Endothelial cell (in vitro differentiated cells): ENCODE data around the gene FN3K. TPM values are rescaled to one million over a fixed set of nuclear protein-coding genes. Genes with fewer than 3 reads are reported as not detected.

Experiments used
- DNase-seq: peaks from one replicate; pipeline ENCODE4 v3.0.0; 2021; ENCODE audit warnings: low spot score
- H3K27ac Mint-ChIP-seq: one replicate; pipeline ENCODE4 v1.8.0; 2021; ENCODE audit warnings: mixed read lengths, inconsistent platforms; ENCODE audit not compliant: unreplicated experiment
- H3K27me3 Mint-ChIP-seq: one replicate; pipeline ENCODE4 v1.8.0; 2021; ENCODE audit warnings: mild to moderate bottlenecking, moderate library complexity, mixed read lengths, inconsistent platforms; ENCODE audit not compliant: unreplicated experiment
- H3K36me3 Mint-ChIP-seq: one replicate; pipeline ENCODE4 v1.8.0; 2021; ENCODE audit warnings: mild to moderate bottlenecking, low read depth, mixed read lengths, inconsistent platforms; ENCODE audit not compliant: unreplicated experiment
- H3K4me1 Mint-ChIP-seq: one replicate; pipeline ENCODE4 v1.8.0; 2021; ENCODE audit warnings: mild to moderate bottlenecking, mixed read lengths, inconsistent platforms; ENCODE audit not compliant: unreplicated experiment
- H3K4me3 Mint-ChIP-seq: one replicate; pipeline ENCODE4 v1.8.0; 2021; ENCODE audit warnings: mild to moderate bottlenecking, mixed read lengths, inconsistent platforms; ENCODE audit not compliant: unreplicated experiment
- H3K9me3 Mint-ChIP-seq: one replicate; pipeline ENCODE4 v1.8.0; 2021; ENCODE audit warnings: mixed read lengths, inconsistent platforms; ENCODE audit not compliant: unreplicated experiment
- total RNA-seq: library from RNA; stranded (reverse); fragmentation: NEBNext Ultra II Directional; extraction: Animal tissue kit (Norgen Biotek cat#: 25700); gene quantifications from one replicate; pipeline ENCODE4 v1.2.1, GENCODE V29; 2021; ENCODE audit not compliant: unreplicated experiment
- TF ChIP-seq, protein P1 (sequence below): fragments of 200-600 bp; sonication (generic); IDR thresholded peaks from one replicate; pipeline ENCODE4 v1.5.0; 2021; ENCODE audit warnings: antibody characterized with exemption; ENCODE audit not compliant: unreplicated experiment

Gene FN3K
- total RNA-seq, 1 donor from 2014 or later: 10.6 TPM

DNA sequence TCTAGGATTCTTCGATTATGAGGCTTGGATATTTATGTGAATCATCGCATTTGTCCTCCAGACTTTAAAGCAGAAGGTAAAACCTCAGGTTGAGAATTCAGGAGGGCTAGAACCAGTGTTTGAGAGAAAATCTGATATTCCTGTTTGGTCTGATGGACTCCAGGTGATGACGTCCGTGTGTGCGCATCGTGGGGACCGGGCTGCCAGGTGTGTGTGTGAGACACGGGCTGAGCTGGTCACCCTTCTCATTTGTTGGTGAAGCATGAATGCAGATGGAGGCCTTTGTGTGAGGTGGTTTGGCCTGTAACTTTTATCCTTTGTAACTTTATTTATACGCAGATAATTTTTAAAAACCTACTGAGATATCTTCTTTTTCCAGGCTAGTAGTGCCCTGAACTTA is 61.6 kb downstream of the FN3K start:
- peaks cover 2% of the 10 kb centered on the region for H3K4me1 Mint-ChIP-seq
- H3K9me3 Mint-ChIP-seq: peaks cover 5% of the 10 kb centered on the region
- H3K36me3 Mint-ChIP-seq: peaks cover 18% of the 10 kb centered on the region
- H3K27ac Mint-ChIP-seq: no peak overlapping the region
- no peak for DNase-seq
- TF ChIP-seq, protein P1, sequence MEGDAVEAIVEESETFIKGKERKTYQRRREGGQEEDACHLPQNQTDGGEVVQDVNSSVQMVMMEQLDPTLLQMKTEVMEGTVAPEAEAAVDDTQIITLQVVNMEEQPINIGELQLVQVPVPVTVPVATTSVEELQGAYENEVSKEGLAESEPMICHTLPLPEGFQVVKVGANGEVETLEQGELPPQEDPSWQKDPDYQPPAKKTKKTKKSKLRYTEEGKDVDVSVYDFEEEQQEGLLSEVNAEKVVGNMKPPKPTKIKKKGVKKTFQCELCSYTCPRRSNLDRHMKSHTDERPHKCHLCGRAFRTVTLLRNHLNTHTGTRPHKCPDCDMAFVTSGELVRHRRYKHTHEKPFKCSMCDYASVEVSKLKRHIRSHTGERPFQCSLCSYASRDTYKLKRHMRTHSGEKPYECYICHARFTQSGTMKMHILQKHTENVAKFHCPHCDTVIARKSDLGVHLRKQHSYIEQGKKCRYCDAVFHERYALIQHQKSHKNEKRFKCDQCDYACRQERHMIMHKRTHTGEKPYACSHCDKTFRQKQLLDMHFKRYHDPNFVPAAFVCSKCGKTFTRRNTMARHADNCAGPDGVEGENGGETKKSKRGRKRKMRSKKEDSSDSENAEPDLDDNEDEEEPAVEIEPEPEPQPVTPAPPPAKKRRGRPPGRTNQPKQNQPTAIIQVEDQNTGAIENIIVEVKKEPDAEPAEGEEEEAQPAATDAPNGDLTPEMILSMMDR: no peak
- H3K27me3 Mint-ChIP-seq: peaks cover 10% of the 10 kb centered on the region
- H3K4me3 Mint-ChIP-seq: no peak overlapping the region

DNA sequence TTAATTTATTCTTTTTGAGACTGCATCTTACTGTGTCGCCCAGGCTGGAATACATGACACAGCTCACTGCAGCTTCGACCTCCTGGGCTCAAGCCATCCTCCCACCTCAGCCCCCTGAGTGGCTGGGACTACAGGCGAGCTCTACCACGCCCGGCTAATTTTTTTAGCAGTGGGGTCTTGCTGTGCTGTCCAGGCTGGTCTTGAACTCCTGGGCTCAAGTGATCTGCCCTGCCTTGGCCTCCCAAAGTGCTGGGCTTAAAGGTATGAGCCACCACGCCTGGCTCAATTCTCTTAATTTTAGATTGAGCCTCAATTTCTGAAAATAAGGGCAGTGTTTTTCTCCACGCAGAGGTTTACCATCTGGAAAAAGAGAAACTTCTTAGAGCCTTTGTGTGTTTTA is 63.3 kb downstream of the FN3K start:
- H3K9me3 Mint-ChIP-seq: peaks cover 5% of the 10 kb centered on the region
- H3K27me3 Mint-ChIP-seq: peaks cover 13% of the 10 kb centered on the region
- H3K36me3 Mint-ChIP-seq: peaks cover 26% of the 10 kb centered on the region
- TF ChIP-seq, protein P1: no peak
- no peak for DNase-seq
- H3K4me1 Mint-ChIP-seq: peaks cover 2% of the 10 kb centered on the region
- no peak overlapping the region for H3K4me3 Mint-ChIP-seq
- H3K27ac Mint-ChIP-seq: no peak overlapping the region

DNA sequence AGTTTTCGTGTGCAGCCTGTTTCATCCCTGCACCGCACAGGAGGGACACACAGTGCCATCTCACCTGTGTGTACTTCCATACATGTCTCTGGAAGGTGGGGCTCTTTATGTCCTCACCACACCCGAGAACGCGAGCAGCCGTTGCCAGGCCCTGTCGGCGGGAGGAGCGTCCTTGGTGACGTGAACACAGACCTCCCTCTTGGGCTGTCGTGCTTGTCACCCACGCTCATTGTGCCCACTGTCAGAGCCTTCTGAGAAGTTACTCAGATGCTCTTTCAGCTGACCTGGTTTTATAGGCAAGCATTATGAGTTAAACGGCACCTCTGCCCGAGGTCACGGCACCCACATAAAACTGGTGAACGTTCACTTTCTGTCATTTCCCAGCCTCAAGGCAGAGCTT is 64.2 kb downstream of the FN3K start:
- Mint-ChIP-seq H3K4me1 (peaks cover 2% of the 10 kb centered on the region), H3K9me3 (peaks cover 5% of the 10 kb centered on the region), H3K27ac (no peak overlapping the region), H3K4me3 (no peak overlapping the region), H3K36me3 (peaks cover 26% of the 10 kb centered on the region), H3K27me3 (peaks cover 13% of the 10 kb centered on the region)
- DNase-seq: no peak
- TF ChIP-seq, protein P1: no peak

Other genes with a start within 250 kb of the FN3K start
- 64.3 TPM for gene FOXK2, start 215.9 kb upstream of the FN3K start, total RNA-seq
- 74.1 TPM for gene WDR45B, start 87.2 kb upstream of the FN3K start, total RNA-seq
- 6.7 TPM for gene RAB40B, start 36.9 kb upstream of the FN3K start, total RNA-seq
- 27.9 TPM for gene FN3KRP, start 18.9 kb upstream of the FN3K start, total RNA-seq
- gene TBCD, start 16.4 kb downstream of the FN3K start, total RNA-seq: 207 TPM
- 0.31 TPM for gene ZNF750, start 104.4 kb downstream of the FN3K start, total RNA-seq